H9 (cell line): ENCODE results near the gene ZNF80. TPM values are rescaled to one million over a fixed set of nuclear protein-coding genes. Genes with fewer than 3 reads are reported as not detected.

Experiments
- DNase-seq: peaks from one replicate; pipeline ENCODE4 v3.0.0-alpha.2; 2017
- H2AFZ ChIP-seq: one replicate; pipeline ENCODE4 v1.6.1; 2013; ENCODE audit warnings: mild to moderate bottlenecking, low read length, control low read depth, moderate library complexity
- H2AK5ac ChIP-seq: 2 replicates; pipeline ENCODE4 v1.6.1; 2013; ENCODE audit warnings: low read length, control low read depth, mixed read lengths; ENCODE audit not compliant: insufficient read length
- H2BK120ac ChIP-seq: one replicate; pipeline ENCODE4 v1.6.1; 2013; ENCODE audit warnings: low read depth, mild to moderate bottlenecking, low read length, control low read depth, inconsistent platforms; ENCODE audit not compliant: poor library complexity, severe bottlenecking
- H2BK12ac ChIP-seq: 2 replicates; pipeline ENCODE4 v1.6.1; 2013; ENCODE audit warnings: low read length, control low read depth, mixed read lengths, low read depth; ENCODE audit not compliant: insufficient read length
- H2BK15ac ChIP-seq: 2 replicates; pipeline ENCODE4 v1.6.1; 2013; ENCODE audit warnings: low read depth, low read length, control low read depth
- H2BK20ac ChIP-seq: one replicate; pipeline ENCODE4 v1.6.1; 2013; ENCODE audit warnings: low read depth, mild to moderate bottlenecking, low read length, control low read depth, inconsistent platforms; ENCODE audit not compliant: poor library complexity, severe bottlenecking
- H2BK5ac ChIP-seq: 2 replicates; pipeline ENCODE4 v1.6.1; 2013; ENCODE audit warnings: low read length, control low read depth, mixed read lengths; ENCODE audit not compliant: insufficient read length
- H3K14ac ChIP-seq: 2 replicates; pipeline ENCODE4 v1.6.1; 2013; ENCODE audit warnings: low read length, control low read depth; ENCODE audit not compliant: insufficient read depth
- H3K18ac ChIP-seq: 2 replicates; pipeline ENCODE4 v1.6.1; 2013; ENCODE audit warnings: low read depth, mild to moderate bottlenecking, mixed read lengths, low read length, control low read depth; ENCODE audit not compliant: insufficient read length
- H3K23ac ChIP-seq: 2 replicates; pipeline ENCODE4 v1.6.1; 2013; ENCODE audit warnings: low read length, control low read depth, mixed read lengths, low read depth; ENCODE audit not compliant: insufficient read length
- H3K23me2 ChIP-seq: 2 replicates; pipeline ENCODE4 v1.6.1; 2013; ENCODE audit warnings: low read depth, mild to moderate bottlenecking, mixed read lengths, low read length, control low read depth; ENCODE audit not compliant: insufficient read length, poor library complexity, severe bottlenecking
- H3K27ac ChIP-seq: 2 replicates; pipeline ENCODE4 v1.5.1; 2013; ENCODE audit warnings: low read length, control low read depth, mixed read lengths, low read depth; ENCODE audit not compliant: insufficient read length
- H3K27me3 ChIP-seq: 2 replicates; pipeline ENCODE4 v1.6.1; 2013; ENCODE audit warnings: low read length, control low read depth, inconsistent platforms; ENCODE audit not compliant: insufficient read depth
- H3K4ac ChIP-seq: 2 replicates; pipeline ENCODE4 v1.6.1; 2013; ENCODE audit warnings: low read depth, mild to moderate bottlenecking, control low read depth, inconsistent platforms, low read length, moderate library complexity
- H3K4me1 ChIP-seq: 2 replicates; pipeline ENCODE4 v1.6.1; 2013; ENCODE audit warnings: low read length, control low read depth, inconsistent platforms; ENCODE audit not compliant: insufficient read depth
- H3K4me2 ChIP-seq: 2 replicates; pipeline ENCODE4 v1.6.1; 2013; ENCODE audit warnings: low read length, control low read depth, mixed read lengths; ENCODE audit not compliant: insufficient read length, insufficient read depth
- H3K56ac ChIP-seq: 2 replicates; pipeline ENCODE4 v1.6.1; 2013; ENCODE audit warnings: low read depth, mild to moderate bottlenecking, mixed read lengths, low read length, control low read depth; ENCODE audit not compliant: insufficient read length
- H3K79me1 ChIP-seq: 2 replicates; pipeline ENCODE4 v1.6.1; 2013; ENCODE audit warnings: low read depth, mild to moderate bottlenecking, moderate library complexity, low read length, control low read depth, inconsistent platforms; ENCODE audit not compliant: insufficient read depth, poor library complexity, severe bottlenecking
- H3K79me2 ChIP-seq: 2 replicates; pipeline ENCODE4 v1.6.1; 2013; ENCODE audit warnings: low read length, control low read depth, inconsistent platforms; ENCODE audit not compliant: insufficient read depth
- H3K9ac ChIP-seq: 2 replicates; pipeline ENCODE4 v1.6.1; 2013; ENCODE audit warnings: low read length, control low read depth, mixed read lengths; ENCODE audit not compliant: insufficient read length; ENCODE audit errors: extremely low read depth
- H3K9me3 ChIP-seq: one replicate; pipeline ENCODE4 v1.6.1; 2013; ENCODE audit warnings: low read depth, low read length, inconsistent platforms; ENCODE audit not compliant: control insufficient read depth
- H3T11ph ChIP-seq: one replicate; pipeline ENCODE4 v1.6.1; 2013; ENCODE audit warnings: mild to moderate bottlenecking, low read length, control low read depth, inconsistent platforms
- H4K20me1 ChIP-seq: one replicate; pipeline ENCODE4 v1.6.1; 2013; ENCODE audit not compliant: control insufficient read depth, insufficient read length, insufficient read depth
- H4K5ac ChIP-seq: 2 replicates; pipeline ENCODE4 v1.6.1; 2013; ENCODE audit warnings: low read depth, mild to moderate bottlenecking, mixed read lengths, low read length, control low read depth; ENCODE audit not compliant: insufficient read length
- H4K8ac ChIP-seq: replicated peaks from 2 replicates; pipeline ENCODE4 v1.6.1; 2013; ENCODE audit warnings: low read length, control low read depth, mixed read lengths, low read depth; ENCODE audit not compliant: insufficient read length
- H4K91ac ChIP-seq: 2 replicates; pipeline ENCODE4 v1.6.1; 2013; ENCODE audit warnings: low read depth, mild to moderate bottlenecking, moderate library complexity, mixed read lengths, low read length, control low read depth; ENCODE audit not compliant: insufficient read length
- H3K27ac Mint-ChIP-seq, 3 experiments: 2 replicates in 2 of 3; 3 replicates in 1 of 3; pipeline ENCODE4 v1.8.0; 2020 to 2021; ENCODE audit warnings: mixed read lengths in 3 of 3, mild to moderate bottlenecking in 1 of 3, moderate library complexity in 1 of 3
- H3K27me3 Mint-ChIP-seq: 2 replicates; pipeline ENCODE4 v1.8.0; 2021; ENCODE audit warnings: low read depth, mild to moderate bottlenecking, moderate library complexity, mixed read lengths
- H3K36me3 Mint-ChIP-seq, 3 experiments: 2 replicates in 2 of 3; 3 replicates in 1 of 3; pipeline ENCODE4 v1.8.0; 2020 to 2021; ENCODE audit warnings: low read depth in 3 of 3, mixed read lengths in 3 of 3; ENCODE audit not compliant: insufficient read depth in 1 of 3
- H3K4me1 Mint-ChIP-seq, 2 experiments: 2 replicates each; pipeline ENCODE4 v1.8.0; 2020; ENCODE audit warnings: mixed read lengths in 2 of 2
- H3K4me3 Mint-ChIP-seq, 2 experiments: 2 replicates in 1 of 2; 3 replicates in 1 of 2; pipeline ENCODE4 v1.8.0; 2020 to 2021; ENCODE audit warnings: mild to moderate bottlenecking in 2 of 2, mixed read lengths in 2 of 2, moderate library complexity in 1 of 2
- H3K9me3 Mint-ChIP-seq, 2 experiments: 2 replicates in 1 of 2; 3 replicates in 1 of 2; pipeline ENCODE4 v1.8.0; 2020; ENCODE audit warnings: mild to moderate bottlenecking in 2 of 2, mixed read lengths in 2 of 2, moderate library complexity in 1 of 2
- CTCF ChIP-seq: fragments of 200-600 bp; sonication (generic); conservative IDR thresholded peaks from 3 replicates; pipeline ENCODE4 v1.8.0; 2021; ENCODE audit warnings: antibody characterized with exemption, mild to moderate bottlenecking
- WGBS: extraction: QIAGEN DNeasy Blood & Tissue Kit; methylation state at CpG from one replicate; pipeline ENCODE4 v1.1.7; 2013; ENCODE audit warnings: missing lambda C conversion rate, low lambda C conversion rate, mixed read lengths; ENCODE audit not compliant: insufficient read length; ENCODE audit errors: extremely low coverage; 5-methylcytosine and 5-hydroxymethylcytosine counted together
- total RNA-seq: library from RNA; stranded (reverse); gene quantifications from 2 replicates; pipeline ENCODE4 v1.2.1, GENCODE V29; 2021

ZNF80 gene
- total RNA-seq, 1 experiment from 2014 or later: not detected

GRCh38 chr3:114259566-114259965 lies 22.2 kb upstream of the ZNF80 start:
- WGBS: no CpG with 5 or more reads among the region's 1 CpG
- Histone ChIP-seq H2BK20ac (no peak overlapping the region), H3K9me3 (peaks cover 6% of the 10 kb centered on the region), H3K4me2 (no peak overlapping the region), H3K9ac (no peak overlapping the region), H3K23ac (no peak overlapping the region), H4K20me1 (no peaks in the 10 kb centered on the region), H3K27ac (no peak overlapping the region), H3K56ac (no peak overlapping the region), H2BK5ac (no peak overlapping the region), H3K27me3 (no peaks in the 10 kb centered on the region), H3T11ph (no peak overlapping the region), H2BK15ac (no peak overlapping the region), H4K91ac (no peak overlapping the region), H3K23me2 (no peaks in the 10 kb centered on the region), H2AFZ (no peak overlapping the region), H4K8ac (no peak overlapping the region), H3K18ac (no peak overlapping the region), H4K5ac (no peak overlapping the region), H2BK120ac (no peak overlapping the region), H3K79me1 (no peaks in the 10 kb centered on the region), H2AK5ac (no peak overlapping the region), H3K4me1 (no peaks in the 10 kb centered on the region), H3K4ac (no peak overlapping the region), H2BK12ac (no peak overlapping the region), H3K14ac (no peak overlapping the region), H3K79me2 (no peaks in the 10 kb centered on the region)
- H3K9me3 Mint-ChIP-seq: peaks cover 35 to 39% of the 10 kb centered on the region in 2 experiments
- no peak overlapping the region for H3K4me3 Mint-ChIP-seq
- peaks cover 9 to 27% (median 13%) of the 10 kb centered on the region in 3 experiments for H3K36me3 Mint-ChIP-seq
- DNase-seq: no peak
- H3K27me3 Mint-ChIP-seq: no peaks in the 10 kb centered on the region
- H3K27ac Mint-ChIP-seq: no peak overlapping the region
- no peak for TF ChIP-seq CTCF
- no peaks in the 10 kb centered on the region for H3K4me1 Mint-ChIP-seq
